WERI-Rb-1 (cell line): ENCODE measurements around the gene STXBP4.
"Not testable (repeated sequence)": the region's sequence is repeated elsewhere in the genome, so short reads cannot be mapped to it uniquely, and the experiment has no call there.

Source experiments
- DNase-seq: peaks from one replicate; pipeline ENCODE4 v3.0.0-alpha.2; 2020
- H3K27ac ChIP-seq: fragments of 250-450 bp; sonication (Bioruptor Pico); 2 replicates; pipeline ENCODE4 v1.5.1; 2020; ENCODE audit warnings: mild to moderate bottlenecking, moderate library complexity
- H3K27me3 ChIP-seq: fragments of 250-450 bp; sonication (Bioruptor Pico); 2 replicates; pipeline ENCODE4 v1.5.1; 2021; ENCODE audit warnings: mild to moderate bottlenecking, low read depth, moderate library complexity; ENCODE audit not compliant: insufficient read depth, severe bottlenecking
- H3K36me3 ChIP-seq: fragments of 250-450 bp; sonication (Bioruptor Pico); 2 replicates; pipeline ENCODE4 v1.5.1; 2020; ENCODE audit warnings: mild to moderate bottlenecking, moderate library complexity
- H3K4me3 ChIP-seq: 2 replicates; pipeline ENCODE4 v1.5.1; 2011; ENCODE audit warnings: low read depth, mild to moderate bottlenecking, control low read depth, low read length
- H3K9me3 ChIP-seq: fragments of 250-450 bp; sonication (Bioruptor Pico); 2 replicates; pipeline ENCODE4 v1.5.1; 2021; ENCODE audit warnings: mild to moderate bottlenecking, moderate library complexity; ENCODE audit not compliant: severe bottlenecking
- CTCF ChIP-seq: IDR thresholded peaks from 2 replicates; pipeline ENCODE4 v1.5.1; 2011; ENCODE audit warnings: low read depth, mild to moderate bottlenecking, control low read depth, inconsistent platforms, low read length

The STXBP4 gene

GRCh38 chr17:55068862-55069811 lies 100.6 kb downstream of the STXBP4 start:
- H3K4me3 ChIP-seq, result no peak overlapping the region
- TF ChIP-seq CTCF, result no peak
- H3K9me3 ChIP-seq, result no peaks in the 10 kb centered on the region
- H3K36me3 ChIP-seq, result no peaks in the 10 kb centered on the region; the same call in 1 of the 2 replicates
- DNase-seq, result no peak
- no peaks in the 10 kb centered on the region for H3K27me3 ChIP-seq
- H3K27ac ChIP-seq, result no peak overlapping the region

GRCh38 chr17:55069983-55070529 lies 101.5 kb downstream of the STXBP4 start:
- Histone ChIP-seq H3K9me3 (no peaks in the 10 kb centered on the region), H3K36me3 (no peaks in the 10 kb centered on the region; the same call in 1 of the 2 replicates), H3K27ac (no peak overlapping the region), H3K27me3 (no peaks in the 10 kb centered on the region), H3K4me3 (no peak overlapping the region)
- TF ChIP-seq CTCF, result no peak
- DNase-seq, result no peak

- TF ChIP-seq CTCF, result no peak
- Histone ChIP-seq H3K4me3 (no peak overlapping the region), H3K27me3 (no peaks in the 10 kb centered on the region), H3K9me3 (no peaks in the 10 kb centered on the region), H3K36me3 (no peaks in the 10 kb centered on the region; the same call in 1 of the 2 replicates), H3K27ac (no peak overlapping the region)
- DNase-seq, result no peak
Observed at GRCh38 chr17:55072898-55073297, 104.3 kb downstream of the STXBP4 start.

- not testable (repeated sequence) for H3K27ac ChIP-seq, H3K4me3 ChIP-seq, H3K27me3 ChIP-seq, DNase-seq, H3K36me3 ChIP-seq, H3K9me3 ChIP-seq
Observed at GRCh38 chr17:55073467-55073866, 104.9 kb downstream of the STXBP4 start.

GRCh38 chr17:55081559-55081958 lies 113.0 kb downstream of the STXBP4 start:
- DNase-seq, result no peak
- no peak overlapping the region for H3K27ac ChIP-seq
- no peaks in the 10 kb centered on the region for H3K9me3 ChIP-seq
- H3K27me3 ChIP-seq, result no peaks in the 10 kb centered on the region
- no peak for TF ChIP-seq CTCF
- H3K36me3 ChIP-seq, result peaks cover 17% of the 10 kb centered on the region
- H3K4me3 ChIP-seq, result no peak overlapping the region

- no peaks in the 10 kb centered on the region for H3K9me3 ChIP-seq
- H3K27ac ChIP-seq, result no peak overlapping the region
- H3K27me3 ChIP-seq, result no peaks in the 10 kb centered on the region
- no peak for DNase-seq
- H3K4me3 ChIP-seq, result no peak overlapping the region
- peaks cover 6% of the 10 kb centered on the region for H3K36me3 ChIP-seq
- no peak for TF ChIP-seq CTCF
Observed at GRCh38 chr17:55086635-55087058, 118.1 kb downstream of the STXBP4 start.
